Activated CD4-positive, CD25-positive, alpha-beta regulatory T cell treated with anti-CD3 and anti-CD28 coated beads, Interleukin-2, amount 50 U/mL, for 16 hours (primary cell): ENCODE data around the gene RBM19.
"Not testable (repeated sequence)": the region's sequence is repeated elsewhere in the genome, so short reads cannot be mapped to it uniquely, and the experiment has no call there.

Source experiments
- DNase-seq: peaks from one replicate; pipeline ENCODE4 v3.0.0-alpha.2; 2020; ENCODE audit warnings: low read depth, low spot score

RBM19 gene

DNA sequence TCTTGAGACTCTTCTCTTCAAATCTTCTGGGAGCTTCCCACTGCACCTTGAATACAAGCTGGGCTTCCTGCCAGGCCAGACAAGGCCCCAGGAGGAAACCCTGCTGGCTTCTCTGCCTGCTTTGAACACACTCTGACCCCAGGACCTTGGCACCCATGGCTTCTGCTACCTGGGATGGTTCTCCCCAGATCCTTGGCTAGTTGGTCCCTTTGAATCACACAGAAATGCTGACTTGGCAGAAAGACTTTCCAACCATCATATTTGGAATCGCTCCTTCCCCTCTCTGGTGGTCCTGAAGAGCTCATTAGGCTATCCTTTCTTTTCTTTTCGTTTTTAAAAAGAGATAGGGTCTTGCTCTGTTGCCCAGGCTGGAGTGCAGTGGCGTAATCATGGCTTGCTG is 132.7 kb downstream of the RBM19 start:
- DNase-seq, result no peak

DNA sequence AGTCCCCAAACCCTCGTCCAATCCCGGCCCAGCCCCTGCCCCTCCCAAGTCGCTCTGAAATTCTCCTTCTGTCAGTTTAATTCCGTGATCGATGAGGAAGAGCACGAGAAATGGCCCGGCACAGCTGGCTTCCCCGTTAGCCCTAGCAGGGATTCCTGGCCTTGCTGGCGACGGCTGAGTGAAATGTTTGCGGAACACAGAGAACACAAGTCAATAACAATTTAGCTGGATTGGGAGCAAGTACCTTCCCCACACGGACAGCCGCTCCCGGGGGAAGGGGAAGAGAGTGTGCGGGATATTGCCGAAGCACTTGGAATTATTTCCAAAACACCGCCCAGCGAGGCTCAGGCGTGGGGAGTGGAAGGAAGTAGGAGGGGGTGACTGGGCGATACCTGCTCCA is 134.6 kb downstream of the RBM19 start:
- no peak for DNase-seq

DNA sequence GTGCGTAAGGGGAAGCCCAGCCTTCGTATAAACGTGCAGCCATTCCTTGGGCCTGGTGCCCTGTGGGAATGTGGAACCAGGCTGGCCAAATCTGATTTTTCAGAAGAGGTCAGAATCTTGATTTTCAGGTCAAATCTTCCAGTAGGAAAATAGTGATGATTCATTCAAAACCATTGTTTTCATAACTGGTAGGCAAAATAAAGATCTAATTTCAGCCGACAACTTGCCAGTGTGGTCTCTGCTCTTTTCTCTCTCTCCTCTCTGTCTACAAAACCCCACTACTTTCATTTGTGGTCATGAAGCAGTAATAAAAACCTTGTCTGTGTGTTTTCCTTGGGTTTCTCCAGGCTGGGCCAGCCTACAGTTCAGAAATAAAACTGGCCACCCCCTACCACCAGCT is 135.1 kb downstream of the RBM19 start:
- no peak for DNase-seq

DNA sequence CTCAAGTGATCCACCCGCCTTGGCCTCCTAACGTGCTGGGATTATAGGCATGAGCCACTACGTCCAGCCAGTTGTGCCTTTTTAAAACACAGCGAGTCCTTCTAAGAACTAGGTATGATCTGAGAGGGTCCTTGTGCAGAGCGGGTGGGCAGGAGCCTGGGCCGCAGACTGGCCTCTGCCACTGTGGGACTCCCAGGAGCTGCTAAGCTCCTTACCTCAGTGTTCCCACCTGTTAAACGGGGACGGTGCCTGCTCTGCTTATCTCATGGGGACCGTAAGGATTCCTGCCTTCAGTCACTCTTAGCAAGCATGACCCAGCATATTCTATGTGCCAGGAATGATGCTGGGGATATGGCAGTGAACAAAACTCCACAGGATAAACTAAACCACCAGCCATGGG is 136.9 kb downstream of the RBM19 start:
- DNase-seq, result no peak

DNA sequence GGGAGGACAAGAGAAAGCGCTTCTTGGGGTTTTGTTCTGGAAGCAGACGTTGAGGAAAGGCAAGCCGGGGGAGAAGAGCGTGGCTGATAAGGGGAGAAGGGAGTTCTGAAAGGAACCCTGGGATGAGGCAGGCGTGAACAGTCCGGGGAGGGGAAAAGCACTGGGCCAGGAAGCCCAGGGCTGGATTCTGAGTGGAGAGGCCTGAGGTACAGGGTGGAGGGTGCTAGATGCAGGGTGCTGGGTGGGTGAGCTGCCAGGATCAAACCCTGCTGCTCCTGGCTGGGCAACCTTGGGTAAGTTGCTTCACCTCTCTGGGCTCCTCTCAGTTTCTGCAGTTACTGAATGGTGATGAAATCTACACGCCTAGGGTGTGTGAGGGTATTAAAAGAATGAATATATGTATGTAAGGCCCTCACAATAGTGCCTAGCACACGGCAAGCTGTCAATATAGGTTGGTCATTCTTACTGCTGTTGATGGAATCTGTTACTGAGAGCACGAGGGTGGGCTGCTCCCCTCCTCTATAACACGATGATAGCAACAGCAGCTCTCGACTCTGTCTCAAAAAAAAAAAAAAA is 138.5 kb downstream of the RBM19 start:
- no peak for DNase-seq

DNA sequence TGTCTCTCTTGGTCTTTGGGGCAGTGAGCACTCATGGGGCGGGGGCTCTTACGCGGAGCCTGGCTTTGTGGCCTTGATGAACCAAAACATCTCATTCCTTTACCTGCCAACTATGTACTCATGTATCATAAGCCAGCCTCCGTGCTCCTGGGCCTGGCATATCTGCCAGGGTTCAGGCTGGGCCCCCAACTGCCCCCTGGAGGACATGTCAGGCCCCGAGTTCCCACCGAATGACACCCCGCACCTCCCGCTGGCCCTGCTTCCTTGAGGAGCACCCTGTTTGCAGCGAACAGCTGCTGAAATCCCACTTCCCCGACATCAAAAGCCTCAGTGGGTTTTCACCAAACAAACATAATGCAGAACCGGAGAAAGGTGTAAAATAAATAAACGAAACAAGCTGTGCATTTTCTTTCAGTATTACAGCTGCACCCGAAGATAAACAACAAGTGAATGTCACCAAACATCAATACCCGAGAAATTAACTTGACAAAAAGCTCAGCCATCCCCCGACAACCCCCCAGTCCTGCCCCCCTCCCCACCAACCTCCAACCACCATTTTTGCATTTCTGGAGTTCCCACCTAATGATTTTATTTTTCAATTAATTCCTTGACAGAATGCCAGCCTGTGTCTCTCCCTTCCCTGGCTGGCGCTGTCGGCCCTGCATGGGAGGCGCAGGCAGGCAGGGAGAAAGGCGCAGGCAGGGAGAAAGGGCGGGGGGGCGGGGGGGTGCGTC is 139.2 kb downstream of the RBM19 start:
- no peak for DNase-seq

DNA sequence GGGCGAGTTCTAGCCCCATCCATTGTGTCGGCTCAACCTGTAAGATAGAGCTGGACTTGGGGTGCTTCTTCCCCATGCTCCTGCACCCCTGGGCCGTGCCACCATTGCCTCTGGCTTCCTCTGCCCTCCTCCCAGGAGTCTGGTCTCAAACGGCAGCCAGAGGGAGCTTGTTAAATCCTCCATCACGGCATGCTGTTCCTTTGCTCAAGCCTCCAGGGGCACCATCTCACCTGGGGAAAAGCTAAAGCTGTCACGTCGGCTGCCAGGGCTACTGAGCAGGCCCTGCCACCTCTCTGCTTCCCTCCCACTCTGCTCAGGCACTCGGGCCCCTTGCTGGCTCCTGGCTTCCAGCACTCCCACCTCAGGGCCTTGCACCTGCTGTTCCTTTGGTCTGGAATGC is 140.4 kb downstream of the RBM19 start:
- DNase-seq, result no peak

DNA sequence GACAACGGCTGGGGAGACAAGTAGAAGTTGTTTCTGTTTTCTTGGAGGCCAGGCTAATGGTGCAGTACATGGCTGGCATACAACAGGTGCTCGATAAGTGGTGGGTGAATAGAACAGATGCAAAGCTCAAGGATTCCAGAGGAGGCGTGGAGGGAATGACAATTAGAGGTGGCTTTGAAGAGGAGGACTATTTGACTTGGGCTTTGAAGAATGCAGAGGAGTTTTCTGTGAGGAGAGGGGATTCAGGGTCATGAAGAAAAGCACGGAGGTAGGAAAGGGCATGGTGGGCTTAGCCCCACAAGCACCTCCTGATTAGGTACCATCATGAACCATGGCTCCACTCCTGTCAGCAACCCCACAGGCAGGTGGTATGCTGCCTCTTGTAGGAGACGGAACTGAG is 142.3 kb downstream of the RBM19 start:
- DNase-seq, result no peak

DNA sequence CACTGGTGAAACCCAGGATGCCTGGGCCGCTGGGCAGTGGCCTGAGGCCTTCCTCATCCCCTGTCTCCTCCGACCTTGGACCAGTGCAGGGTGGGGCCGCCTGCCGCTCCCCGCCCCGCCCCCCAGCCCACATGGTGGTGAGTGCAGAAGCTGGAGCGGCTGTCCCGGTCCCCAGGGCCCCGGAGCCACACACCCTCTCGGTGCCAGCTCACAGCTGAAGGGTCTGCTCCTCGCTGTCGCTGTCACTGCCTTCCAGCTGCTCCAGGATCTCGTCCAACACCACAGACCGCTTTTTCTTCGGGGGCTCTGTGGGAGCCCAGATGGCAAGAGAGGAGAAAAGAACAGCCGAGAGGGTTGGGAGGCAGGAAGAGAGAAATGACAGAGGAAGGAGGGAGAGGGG is 143.1 kb downstream of the RBM19 start:
- DNase-seq, result no peak

DNA sequence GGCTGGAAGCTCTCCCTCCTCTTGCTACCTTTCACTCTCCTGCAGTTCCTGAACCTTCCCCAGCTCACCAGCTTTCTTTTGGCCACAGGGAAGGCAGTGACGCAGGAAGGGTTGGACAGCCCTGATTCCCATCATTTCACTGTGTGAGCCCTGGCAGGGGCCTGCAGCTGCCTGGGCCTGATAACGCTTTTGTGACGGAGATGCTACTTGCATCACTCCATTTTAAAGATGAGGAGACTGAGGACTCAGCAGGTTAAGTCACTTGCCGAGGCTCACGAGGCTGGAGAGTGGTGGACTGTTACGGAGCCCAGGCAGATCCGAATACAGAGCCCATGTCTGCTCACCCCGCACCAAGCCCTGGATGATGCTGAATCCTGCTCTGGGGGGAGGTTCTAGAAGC is 145.3 kb downstream of the RBM19 start:
- no peak for DNase-seq

DNA sequence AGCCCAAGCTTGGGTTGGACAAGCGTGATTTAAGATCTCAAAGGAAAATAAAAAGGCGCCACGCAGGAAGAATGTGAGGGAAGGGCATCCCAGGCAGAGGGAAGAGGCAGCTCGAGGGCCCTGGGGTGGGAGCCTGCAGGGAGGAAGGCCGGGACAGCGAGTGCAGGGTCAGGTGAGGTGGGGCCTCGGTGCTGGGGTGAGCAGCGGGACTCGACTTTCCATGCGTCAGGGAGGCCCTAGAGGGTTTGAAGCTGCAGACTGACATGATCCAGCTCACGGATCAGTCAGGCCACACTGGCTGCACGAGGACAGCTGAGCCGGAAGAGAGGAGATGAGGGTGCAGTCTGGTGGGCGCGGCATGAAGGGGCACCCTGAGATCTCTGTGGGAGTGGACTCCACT is 145.8 kb downstream of the RBM19 start:
- no peak for DNase-seq

DNA sequence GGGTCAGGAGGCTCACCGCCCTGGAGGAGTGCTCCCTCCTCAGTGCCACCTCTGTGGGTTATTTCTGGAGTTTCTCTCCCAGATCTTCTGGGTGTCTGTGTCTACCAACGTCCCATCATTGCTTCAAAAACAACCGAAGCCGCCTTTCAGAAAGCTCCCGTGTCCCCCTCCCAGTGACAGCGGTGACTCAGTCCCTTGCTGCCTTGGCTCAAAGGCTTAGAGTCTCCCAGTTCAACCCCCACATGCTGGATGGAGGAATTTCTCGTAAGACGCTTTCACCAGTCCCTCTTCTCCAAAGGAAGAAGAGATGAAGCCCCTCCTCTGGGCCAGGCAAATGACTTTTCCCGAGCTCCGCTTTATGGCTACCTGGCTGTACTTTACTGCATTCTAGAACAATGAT is 146.6 kb downstream of the RBM19 start:
- DNase-seq, result no peak

DNA sequence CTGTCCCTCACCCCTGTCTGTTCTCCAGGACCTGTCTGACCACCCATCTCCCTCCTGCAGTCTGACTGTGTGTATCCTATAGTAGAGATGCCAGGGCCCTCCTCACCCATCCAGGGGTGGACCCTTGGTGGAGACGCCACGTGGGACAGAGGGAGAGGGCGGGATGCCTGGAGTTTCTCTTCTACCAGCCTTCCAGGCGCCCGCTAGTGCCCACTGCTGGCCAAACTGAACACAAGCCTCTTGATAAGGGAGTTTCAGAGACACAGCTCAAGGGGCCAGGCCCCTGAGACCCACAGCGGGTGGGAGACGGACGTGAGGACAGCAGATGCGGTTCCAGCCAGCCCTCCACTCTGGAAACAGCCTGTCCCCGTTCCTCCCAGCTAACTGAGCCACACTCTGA is 147.3 kb downstream of the RBM19 start:
- DNase-seq, result no peak

DNA sequence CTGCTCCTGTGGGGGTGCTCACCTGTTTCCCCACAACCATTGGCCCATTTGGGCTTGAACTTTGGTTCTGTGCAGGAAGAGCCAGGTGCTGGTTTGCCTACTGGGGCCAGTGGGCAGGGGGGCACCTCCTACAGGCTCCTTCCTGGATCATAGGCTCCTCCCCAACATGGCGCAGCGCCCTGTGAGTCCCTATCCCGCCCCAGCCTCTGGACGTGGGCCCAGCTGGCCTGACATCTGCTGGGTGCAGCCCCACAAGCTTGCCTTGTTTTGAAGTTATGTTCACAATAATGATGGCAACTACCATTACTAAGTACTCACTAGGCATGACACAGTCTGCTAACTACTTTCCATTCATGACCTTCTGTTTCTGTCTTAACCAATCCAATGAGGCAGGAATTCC is 147.8 kb downstream of the RBM19 start:
- no peak for DNase-seq

DNA sequence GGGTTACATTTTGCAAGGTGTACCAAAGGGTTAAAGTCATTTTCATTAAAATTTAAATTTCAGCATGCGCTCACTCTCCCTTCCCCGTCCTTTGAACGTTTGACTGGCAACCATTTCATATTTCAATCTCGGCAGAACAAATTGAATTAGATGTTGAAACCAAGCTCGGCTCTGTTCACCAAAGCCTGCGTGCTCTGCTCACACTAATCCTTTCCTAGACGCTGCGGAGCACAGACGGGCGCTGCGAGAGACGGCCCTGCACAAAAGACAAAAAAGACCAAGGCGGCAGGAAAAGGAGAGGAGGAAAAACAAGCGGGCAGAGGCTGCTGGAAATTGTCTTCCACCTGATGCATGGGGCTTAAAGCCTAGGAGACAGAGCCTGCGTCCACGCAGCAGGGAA is 149.3 kb downstream of the RBM19 start:
- DNase-seq, result no peak

DNA sequence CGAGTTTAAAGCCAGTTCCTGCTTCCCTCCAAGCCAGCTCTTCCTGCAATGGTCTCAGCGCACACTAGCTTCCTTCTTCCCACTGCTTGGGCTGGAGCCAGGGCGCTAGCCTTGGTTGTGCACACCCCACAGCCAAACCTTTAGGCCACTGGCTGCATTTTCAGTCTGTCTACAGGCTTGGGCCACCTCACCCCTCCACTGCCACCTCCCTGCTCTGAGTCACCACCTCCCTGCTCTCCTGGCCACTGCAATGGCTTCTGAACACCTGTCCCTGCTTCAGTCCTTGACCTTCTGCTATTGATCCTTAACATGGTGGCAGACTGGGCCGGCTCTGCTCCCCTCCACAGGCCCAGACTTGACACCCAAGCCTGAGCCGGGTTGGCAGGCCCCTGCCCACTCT is 151.1 kb downstream of the RBM19 start:
- DNase-seq, result no peak

DNA sequence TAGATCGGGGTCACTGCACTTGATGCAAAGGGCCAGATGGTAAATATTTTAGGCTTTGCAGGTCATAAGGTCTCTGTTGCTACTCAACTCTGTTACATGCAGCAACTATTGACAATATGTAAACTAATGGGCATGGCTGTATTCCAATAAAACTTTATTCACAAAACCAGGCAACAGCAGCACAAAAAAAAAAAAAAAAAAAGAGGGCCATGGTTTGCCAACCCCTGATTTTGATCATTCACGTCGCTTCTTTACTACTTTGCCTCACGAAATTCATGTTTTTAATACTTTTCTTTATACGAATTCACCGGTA is 152.9 kb downstream of the RBM19 start:
- DNase-seq, result no peak

DNA sequence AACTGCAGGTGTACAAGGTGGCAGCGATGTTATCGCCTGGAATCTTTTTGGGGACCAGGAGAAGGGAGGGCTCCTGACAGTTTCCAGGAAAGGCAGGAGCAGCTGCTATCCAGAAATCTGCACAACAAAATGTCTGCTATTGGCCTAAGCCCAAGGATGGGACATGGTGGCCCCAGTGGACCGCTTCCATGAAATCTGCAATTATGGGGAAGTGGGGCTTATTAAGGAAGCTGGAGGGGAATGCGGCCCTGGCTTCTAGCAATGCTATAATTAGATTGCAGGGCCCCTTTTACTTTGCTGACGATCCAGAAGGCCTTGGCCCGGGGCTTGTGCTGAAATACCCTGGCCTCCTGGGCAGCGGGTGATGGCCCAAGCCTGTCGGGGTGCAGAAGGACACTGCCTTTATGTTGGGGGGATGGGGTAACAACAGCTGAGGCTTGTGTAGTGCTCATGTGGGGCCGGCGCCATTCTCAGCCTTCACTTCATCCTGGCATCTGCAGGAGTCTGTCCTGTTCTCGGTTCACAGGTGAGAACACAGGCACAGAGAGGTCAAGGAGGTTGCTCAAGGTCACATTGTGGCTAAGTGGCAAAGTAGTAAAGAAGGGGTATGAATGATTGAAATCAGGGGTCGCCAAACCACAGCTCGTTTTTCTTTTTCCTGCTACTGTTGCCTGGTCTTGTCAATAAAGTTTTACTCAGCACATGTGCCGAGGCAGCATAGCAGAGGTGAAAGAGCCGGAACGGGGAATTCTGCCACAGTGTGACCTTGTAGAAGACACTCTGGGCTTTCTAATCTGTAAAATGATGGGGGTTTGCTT is 153.5 kb downstream of the RBM19 start:
- no peak for DNase-seq

DNA sequence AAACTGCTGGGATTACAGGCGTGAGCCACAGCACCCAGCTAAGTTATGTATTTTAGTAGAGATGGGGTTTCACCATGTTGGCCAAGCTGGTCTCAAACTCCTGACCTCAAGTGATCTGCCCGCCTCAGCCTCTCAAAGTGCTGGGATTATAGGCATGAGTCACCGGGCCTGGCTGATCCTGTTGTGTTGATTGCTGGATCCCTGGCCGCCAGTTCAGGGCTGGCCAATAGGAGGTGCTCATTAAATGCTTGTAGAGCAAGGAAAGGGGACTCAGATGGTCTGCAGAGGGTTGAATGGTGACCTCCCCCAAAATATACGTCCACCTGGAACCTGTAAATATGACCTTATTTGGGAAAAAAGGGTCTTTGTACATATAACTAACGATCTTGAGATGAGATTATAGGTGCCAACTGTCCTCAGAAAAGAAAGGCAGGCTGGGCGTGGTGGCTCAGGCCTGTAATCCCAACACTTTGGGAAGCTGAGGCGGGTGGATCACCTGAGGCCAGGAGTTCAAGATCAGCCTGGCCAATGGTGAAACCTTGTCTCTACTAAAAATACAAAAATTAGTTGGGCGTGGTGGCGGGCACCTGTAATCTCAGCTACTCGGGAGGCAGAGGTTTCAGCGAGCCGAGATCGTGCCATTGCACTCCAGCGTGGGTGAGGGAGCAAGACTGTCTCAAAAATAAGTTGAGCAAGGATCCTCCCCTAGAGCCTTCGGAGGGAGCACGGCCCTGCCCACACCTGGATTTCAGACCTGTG is 156.5 kb downstream of the RBM19 start:
- DNase-seq, result not testable (repeated sequence)

DNA sequence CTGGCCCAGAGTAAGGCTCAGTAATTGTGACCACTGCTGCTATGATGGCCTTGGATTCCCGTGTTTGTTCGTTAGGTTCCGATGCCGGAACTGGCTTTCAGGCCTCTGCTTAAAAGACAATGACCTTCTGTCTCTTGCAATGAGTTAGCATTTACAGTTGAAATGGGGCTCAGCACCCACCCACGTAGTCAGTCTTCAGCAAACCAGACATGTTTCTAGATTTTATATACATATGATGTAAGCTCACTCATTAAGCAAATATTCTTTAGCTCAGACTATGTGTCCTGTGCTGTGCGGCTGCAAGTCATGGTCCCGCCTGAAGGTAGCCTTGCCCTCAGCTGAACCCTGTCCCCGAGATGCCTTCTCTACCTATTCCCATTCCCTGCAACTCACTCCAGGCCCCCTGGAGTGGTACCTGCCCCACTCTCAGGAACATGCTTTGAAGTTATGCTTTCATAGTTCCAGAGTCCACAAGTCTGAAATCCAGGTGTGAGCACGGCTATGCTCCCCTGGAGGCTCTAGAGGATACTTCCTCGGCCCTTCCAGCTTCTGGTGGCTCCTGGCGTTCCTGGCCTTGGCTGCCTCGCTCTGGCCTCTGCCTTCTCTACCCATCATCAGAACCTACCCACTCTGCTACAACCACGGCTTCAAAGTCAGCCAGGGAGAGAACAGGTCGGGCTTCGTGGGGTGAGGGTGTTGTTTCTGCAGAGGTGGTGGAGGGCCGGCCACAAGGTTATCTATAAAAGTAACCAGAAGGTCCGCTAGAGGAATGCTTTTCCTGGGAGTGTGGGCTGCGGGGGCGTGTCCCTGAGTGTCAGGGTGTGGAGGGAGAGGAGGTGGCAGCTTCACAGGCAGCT is 157.8 kb downstream of the RBM19 start:
- DNase-seq, result no peak

DNA sequence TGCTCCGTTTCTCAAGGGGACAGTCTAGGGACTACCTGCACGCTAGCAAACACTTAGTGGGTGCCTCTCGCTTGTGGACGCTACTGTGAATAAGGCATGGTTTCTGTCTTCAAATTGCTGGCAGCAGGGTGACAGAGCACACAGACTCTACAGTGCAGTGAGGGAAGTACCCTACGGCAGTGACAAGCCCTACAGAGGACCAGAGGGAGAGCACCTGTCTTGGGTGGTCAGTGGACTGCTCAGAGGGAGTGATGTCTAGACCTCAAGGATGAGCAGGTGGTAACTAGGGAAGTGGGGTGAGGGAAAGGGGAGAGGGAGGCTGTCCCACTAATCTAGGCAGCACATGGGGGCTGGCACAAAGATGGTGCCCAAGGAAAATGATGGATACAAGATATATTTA is 160.5 kb downstream of the RBM19 start:
- no peak for DNase-seq
